ENCODE results near the gene TDRD12. TPM values are rescaled to one million over a fixed set of nuclear protein-coding genes. Genes with fewer than 3 reads are reported as not detected.

Gene TDRD12
- total RNA-seq, 1 experiment from 2014 or later, result 1.3 TPM

GRCh38 chr19:32808236-32808635, 88.7 kb downstream of the TDRD12 start:
- Histone ChIP-seq H4K91ac (ENCODE audit: insufficient read length, low read depth, low read length) (no peak overlapping the region), H3K56ac (ENCODE audit: insufficient read length, low read depth, low read length) (no peak overlapping the region), H4K20me1 (ENCODE audit: control insufficient read depth, insufficient read depth, insufficient read length) (no peaks in the 10 kb centered on the region), H3K14ac (ENCODE audit: insufficient read depth, low read length) (no peak overlapping the region), H2BK20ac (ENCODE audit: low read depth, low read length, poor library complexity, severe bottlenecking) (no peak overlapping the region), H3K27ac (ENCODE audit: insufficient read length, low read depth, low read length) (no peak overlapping the region), H2BK12ac (ENCODE audit: insufficient read length, low read depth, low read length) (no peak overlapping the region), H3K9ac (ENCODE audit: extremely low read depth, insufficient read length, low read length) (no peak overlapping the region), H2BK120ac (ENCODE audit: low read depth, low read length, poor library complexity, severe bottlenecking) (no peak overlapping the region), H3K4me2 (ENCODE audit: insufficient read depth, insufficient read length, low read length) (no peak overlapping the region), H4K8ac (replicated peaks; ENCODE audit: insufficient read length, low read depth, low read length) (no peak overlapping the region), H3K79me1 (ENCODE audit: insufficient read depth, low read depth, low read length, poor library complexity, severe bottlenecking) (no peaks in the 10 kb centered on the region), H3K4me1 (ENCODE audit: insufficient read depth, low read length) (no peaks in the 10 kb centered on the region), H2BK15ac (ENCODE audit: low read depth, low read length) (no peak overlapping the region), H3K4ac (ENCODE audit: low read depth, low read length) (no peak overlapping the region), H2AK5ac (ENCODE audit: insufficient read length, low read length) (no peak overlapping the region), H3T11ph (ENCODE audit: low read length) (no peak overlapping the region), H3K79me2 (ENCODE audit: insufficient read depth, low read length) (no peaks in the 10 kb centered on the region), H2BK5ac (ENCODE audit: insufficient read length, low read length) (no peak overlapping the region), H3K23me2 (ENCODE audit: insufficient read length, low read depth, low read length, poor library complexity, severe bottlenecking) (no peaks in the 10 kb centered on the region), H4K5ac (ENCODE audit: insufficient read length, low read depth, low read length) (no peak overlapping the region), H3K23ac (ENCODE audit: insufficient read length, low read depth, low read length) (no peak overlapping the region), H3K9me3 (ENCODE audit: control insufficient read depth, low read depth, low read length) (no peaks in the 10 kb centered on the region), H3K18ac (ENCODE audit: insufficient read length, low read depth, low read length) (no peak overlapping the region), H3K27me3 (ENCODE audit: insufficient read depth, low read length) (no peaks in the 10 kb centered on the region), H2AFZ (ENCODE audit: low read length) (no peak overlapping the region)
- no peak for DNase-seq
- Mint-ChIP-seq H3K36me3 (ENCODE audit: insufficient read depth in 1 of 3, low read depth in 3 of 3) (no peaks in the 10 kb centered on the region), H3K4me1 (0 out of 4 replicates have a peak, but pooled peaks cover 0 to 9% of the 10 kb centered on the region in 2 experiments), H3K27ac (no peak overlapping the region), H3K4me3 (no peak overlapping the region), H3K9me3 (no peaks in the 10 kb centered on the region), H3K27me3 (ENCODE audit: low read depth) (no peaks in the 10 kb centered on the region; the same call in 1 of the 2 replicates)
- no CpG with 5 or more reads among the region's 4 CpGs for WGBS (ENCODE audit: extremely low coverage, insufficient read length, low lambda C conversion rate)
- TF ChIP-seq CTCF (conservative IDR thresholded peaks at IDR 0.05), result no peak

Measured in H9 (cell line).